HG03571 (cell line): ENCODE measurements around the gene STX11.

Experiments used
- ATAC-seq: cut with Tn5 transposase; IDR thresholded peaks from one replicate; pipeline ENCODE4 v1.9.1; 2021; ENCODE audit not compliant: unreplicated experiment

The STX11 gene

GRCh38 chr6:144211160-144211559 lies 60.8 kb downstream of the STX11 start:
- no peak for ATAC-seq

DNA sequence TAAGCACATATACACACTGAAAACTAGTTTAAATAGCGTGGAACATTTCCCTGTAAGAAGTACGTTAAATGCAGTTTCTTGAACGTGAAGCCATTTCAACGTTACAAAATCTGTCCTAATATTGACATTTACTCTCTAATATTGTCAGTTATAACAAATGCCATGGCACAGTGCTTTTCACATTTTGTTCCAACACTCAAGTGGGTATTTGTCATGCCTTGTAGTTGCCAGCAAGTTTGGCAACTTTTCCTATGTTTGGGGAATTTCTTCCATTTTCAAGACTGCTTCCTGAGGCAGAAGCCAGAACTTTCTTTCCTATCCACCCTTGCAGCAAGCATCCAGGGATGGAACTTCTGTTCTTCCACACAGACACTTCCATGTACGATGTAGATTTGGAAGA lies 63.0 kb downstream of the STX11 start:
- ATAC-seq: no peak

DNA sequence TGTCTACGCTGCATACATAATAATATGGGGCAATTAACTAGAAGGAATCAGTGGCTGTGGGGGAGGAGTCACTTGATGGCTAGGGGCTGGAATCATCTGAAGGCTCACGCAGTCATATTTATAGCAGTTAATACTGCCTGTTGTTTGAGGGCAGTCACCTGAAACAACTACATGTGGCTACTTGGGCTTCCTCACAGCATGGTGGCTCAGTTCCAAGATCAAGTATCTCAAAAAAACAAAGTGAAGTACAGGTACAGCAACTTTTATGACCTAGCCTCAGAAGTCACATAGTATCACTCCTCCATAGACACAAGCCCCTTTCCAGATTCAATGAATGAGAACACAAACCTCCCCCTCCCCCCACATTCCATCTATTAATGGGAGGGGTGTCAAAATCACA lies 63.7 kb downstream of the STX11 start:
- no peak for ATAC-seq

DNA sequence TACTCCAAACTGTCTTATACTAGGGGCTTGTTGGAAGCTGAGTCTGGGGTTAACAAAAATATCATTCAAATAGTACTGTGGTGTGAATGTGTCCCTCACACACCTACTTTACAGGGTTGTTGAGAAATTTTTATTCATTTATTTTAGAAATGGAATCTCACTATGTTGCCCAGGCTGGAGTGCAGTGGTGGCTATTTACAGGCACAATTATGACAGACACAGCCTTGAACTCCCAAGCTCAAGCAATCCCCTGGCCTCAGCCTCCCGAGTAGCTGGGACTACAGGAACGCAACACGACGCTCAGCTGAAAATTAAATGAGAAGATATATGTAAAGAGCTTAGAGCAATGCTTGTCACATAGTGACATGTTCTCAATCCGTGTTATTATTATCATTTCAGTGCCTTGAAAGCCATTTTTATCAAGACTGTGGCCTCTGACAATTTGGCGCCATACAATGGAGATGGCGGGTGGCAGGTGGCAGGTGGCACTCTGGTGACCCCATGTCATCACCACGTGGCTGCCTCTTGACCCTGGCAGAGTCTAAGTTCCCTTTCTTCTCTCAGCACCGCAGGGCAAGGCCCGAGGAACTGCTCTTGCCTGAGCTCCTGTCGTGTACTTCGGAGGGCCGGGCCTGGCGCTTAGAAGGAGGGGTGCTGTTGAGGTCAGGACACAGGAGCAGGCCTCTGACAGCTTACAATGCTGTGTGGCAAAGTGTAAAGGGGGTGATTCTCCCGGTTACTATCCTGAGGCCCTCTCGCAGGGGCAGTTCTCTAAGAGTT lies 64.5 kb downstream of the STX11 start:
- ATAC-seq: no peak

DNA sequence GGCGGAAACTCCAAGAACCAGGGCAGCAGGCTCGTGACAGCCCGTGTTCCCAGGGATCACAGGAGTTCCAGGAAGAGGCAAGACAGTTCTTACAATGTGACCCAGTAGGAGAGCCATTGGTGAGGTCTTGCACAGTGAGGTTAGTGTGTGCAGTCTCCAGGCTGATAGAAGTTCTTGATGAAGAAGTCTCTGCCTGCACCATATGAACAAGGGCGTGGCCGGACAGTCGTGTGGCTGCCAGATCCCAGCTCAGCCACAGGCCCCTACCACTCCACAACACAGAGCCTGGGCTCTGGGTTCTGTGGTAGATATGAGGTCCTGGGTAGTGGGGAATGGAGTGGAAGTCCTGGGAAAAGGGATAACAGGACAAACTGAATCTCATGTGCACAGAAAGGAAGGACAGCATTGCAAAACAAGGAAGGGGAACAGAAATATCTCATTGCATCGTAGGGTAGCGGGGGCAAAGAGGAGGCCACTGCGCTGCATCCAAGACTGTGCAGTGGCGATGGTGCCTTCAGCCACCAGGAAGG lies 65.2 kb downstream of the STX11 start:
- ATAC-seq: no peak

DNA sequence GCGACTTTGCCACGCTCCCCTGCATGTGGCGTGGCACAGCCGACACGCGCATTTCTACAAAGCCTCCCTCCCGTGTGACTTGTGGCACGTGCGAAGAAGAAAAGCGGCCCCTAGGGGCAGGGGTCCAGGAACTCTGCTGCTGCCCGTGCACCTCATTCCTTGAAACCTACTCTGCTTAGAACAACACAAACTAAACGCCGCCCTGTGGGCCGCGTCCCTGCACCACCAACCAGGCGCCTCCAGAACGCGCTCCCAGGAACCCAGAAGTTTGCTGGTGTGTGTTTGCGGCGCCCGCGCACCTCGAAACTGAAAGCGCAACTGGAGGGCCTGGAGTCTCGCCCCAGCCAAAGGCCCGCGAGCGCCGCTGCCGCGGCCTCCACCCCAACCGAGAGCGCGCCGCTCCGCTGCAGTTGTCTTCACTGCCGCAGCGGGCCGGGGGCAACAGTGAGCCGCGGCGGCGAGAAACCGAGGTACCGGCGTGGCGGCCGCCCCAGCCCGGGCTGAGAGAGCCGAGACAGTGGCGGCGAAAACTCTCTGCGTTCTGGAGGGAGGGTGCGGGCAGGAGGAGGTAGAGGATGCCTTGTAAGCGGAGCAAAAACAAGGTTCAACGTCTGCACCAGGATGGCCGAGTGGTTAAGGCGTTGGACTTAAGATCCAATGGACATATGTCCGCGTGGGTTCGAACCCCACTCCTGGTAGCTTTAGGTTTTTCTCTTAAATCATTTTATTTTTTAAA lies 65.8 kb downstream of the STX11 start:
- ATAC-seq: peak; percentile 86

DNA sequence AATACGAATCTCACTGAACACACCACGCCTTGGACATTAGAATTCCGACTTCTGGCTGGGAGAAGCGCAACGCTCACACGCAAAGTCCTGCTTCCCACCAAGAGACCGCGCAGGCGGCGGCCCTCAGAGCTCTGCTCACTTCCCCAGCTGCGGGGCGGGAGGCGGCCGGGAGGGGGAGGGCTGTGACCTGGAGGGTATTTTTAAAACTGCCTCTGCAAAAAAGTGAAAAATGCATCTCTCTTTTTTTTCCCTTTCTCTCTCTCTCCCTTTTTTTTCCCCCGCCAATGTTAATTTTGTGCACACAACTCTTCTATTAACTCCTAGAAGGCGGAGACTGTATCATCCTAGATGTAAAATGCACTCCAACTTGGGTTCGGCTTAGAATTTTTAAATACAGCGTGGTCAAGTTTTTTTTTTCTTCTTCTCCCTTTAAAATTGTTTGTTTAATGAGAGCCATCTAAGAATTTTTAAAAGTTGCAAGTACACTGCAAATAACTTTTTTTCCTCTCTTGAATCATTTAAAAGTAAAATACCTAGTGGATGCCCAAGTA lies 66.4 kb downstream of the STX11 start:
- ATAC-seq: peak; percentile 45

DNA sequence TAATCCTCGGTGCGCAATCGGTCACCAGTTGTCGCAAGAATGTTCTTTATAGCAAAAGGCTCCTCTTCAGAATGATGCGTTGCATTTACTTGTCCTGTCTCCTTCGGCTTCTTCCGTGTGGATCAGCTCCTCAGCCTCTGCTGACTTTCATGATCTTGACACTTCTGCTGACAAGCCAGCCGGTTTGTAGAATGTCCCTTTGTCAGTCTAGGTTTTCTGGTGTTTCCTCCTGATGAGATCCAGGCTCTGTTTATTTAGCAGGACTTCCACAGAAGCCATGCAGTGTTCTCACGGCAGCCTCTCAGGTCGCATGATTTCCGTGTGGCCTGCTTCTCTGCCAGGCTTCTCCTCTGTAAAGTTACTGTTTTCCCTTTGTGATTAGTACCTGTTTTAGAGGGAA lies 66.9 kb downstream of the STX11 start:
- ATAC-seq: no peak

DNA sequence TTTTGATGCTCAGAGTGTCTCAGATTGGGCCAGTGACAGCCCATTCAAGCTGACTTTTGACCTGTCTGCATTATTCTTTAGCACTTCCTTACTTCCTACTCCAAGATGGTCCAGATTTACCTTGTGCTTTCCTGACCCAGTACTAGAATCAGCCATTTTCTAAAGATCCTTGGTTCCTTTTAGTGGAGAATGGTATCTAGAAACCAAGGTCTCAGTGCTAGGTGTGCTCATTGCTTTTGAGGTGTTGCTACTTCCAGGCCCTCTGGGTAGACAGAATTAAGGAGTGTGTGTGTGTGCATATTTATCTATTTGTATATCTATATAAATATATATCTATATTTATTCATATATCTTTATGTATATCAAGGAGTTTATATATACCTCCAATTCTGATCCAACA lies 67.5 kb downstream of the STX11 start:
- ATAC-seq: no peak

GRCh38 chr6:144219056-144219685 lies 68.9 kb downstream of the STX11 start:
- no peak for ATAC-seq

- no peak for ATAC-seq
These were observed 69.9 kb downstream of the STX11 start for GRCh38 chr6:144220031-144220790.

GRCh38 chr6:144223686-144224085 lies 73.4 kb downstream of the STX11 start:
- ATAC-seq: no peak

DNA sequence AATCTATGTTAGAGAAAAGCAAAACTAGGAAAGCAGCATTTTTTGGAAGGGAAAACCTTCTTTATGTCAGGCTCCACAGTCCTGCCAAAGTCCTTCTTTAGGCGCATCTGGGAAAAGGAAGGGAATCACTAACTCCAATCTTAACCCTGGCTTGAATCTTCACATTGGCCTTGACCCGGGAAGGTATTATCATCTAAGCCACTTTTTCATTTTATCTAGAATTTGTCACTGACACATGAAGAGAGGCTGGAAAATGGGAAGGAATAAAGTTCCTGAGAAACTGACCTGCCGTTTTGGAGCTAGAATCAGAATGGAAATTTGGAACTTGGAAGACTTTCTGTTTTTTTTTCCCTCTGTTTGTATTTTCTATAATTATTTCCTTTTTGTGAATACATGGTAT lies 81.4 kb downstream of the STX11 start:
- ATAC-seq: no peak

GRCh38 chr6:144232176-144232831 lies 82.0 kb downstream of the STX11 start:
- ATAC-seq: no peak

DNA sequence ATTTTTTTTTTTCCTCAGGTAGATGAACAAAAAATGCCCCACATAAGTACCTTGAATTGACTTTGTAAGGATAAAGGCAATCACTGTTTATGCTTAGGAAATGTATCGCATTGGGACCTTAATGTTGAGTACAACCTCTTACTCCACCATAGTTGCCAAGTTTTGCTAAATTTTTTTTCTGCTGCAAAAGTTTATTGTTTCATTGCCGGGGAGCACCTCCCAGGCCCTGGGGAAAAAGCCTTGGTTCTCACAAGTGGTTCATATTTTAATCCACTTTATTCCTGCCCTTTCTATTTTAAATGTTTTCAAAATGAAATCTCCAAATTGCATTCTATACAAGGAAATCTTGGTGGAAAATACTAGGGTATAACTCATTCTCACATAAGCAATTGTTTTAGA lies 82.5 kb downstream of the STX11 start:
- no peak for ATAC-seq

GRCh38 chr6:144234399-144234798 lies 84.1 kb downstream of the STX11 start:
- no peak for ATAC-seq

DNA sequence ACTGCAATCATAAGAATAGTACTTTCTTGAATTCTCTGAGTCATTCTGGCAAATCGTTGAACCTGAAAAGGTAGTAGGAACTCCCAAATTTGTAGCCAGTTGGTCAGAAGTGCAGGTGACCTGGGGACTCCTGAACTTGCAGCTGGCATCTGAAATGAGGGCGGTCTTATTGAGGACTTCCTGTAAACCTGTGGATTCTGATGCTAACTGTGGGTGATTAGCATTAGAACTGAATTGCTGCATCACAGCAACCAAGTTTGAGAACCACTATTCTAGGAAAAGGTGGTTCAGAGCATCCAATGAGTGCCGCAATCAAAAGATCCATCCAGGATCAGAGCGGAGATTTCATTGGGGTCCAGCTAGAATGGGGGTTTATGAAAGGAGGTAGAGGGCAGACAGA lies 84.6 kb downstream of the STX11 start:
- no peak for ATAC-seq
